Osteocyte (in vitro differentiated cells): ENCODE results near the gene DOK7. TPM values are rescaled to one million over a fixed set of nuclear protein-coding genes. Genes with fewer than 3 reads are reported as not detected.
"Not testable (repeated sequence)": the region's sequence is repeated elsewhere in the genome, so short reads cannot be mapped to it uniquely, and the experiment has no call there.

Experiments
- DNase-seq: peaks from one replicate; pipeline ENCODE4 v3.0.0; 2021; ENCODE audit warnings: mixed read lengths; ENCODE audit not compliant: unreplicated experiment; ENCODE audit errors: extremely low spot score
- H3K27ac Mint-ChIP-seq: one replicate; pipeline ENCODE4 v1.8.0; 2021; ENCODE audit warnings: mild to moderate bottlenecking, mixed read lengths; ENCODE audit not compliant: unreplicated experiment
- H3K27me3 Mint-ChIP-seq: one replicate; pipeline ENCODE4 v1.8.0; 2021; ENCODE audit warnings: mixed read lengths; ENCODE audit not compliant: unreplicated experiment
- H3K36me3 Mint-ChIP-seq: one replicate; pipeline ENCODE4 v1.8.0; 2021; ENCODE audit warnings: mixed read lengths; ENCODE audit not compliant: unreplicated experiment
- H3K4me1 Mint-ChIP-seq: one replicate; pipeline ENCODE4 v1.8.0; 2021; ENCODE audit warnings: mixed read lengths; ENCODE audit not compliant: unreplicated experiment
- H3K4me3 Mint-ChIP-seq: one replicate; pipeline ENCODE4 v1.8.0; 2021; ENCODE audit warnings: mild to moderate bottlenecking, moderate library complexity, mixed read lengths; ENCODE audit not compliant: unreplicated experiment
- H3K9me3 Mint-ChIP-seq: one replicate; pipeline ENCODE4 v1.8.0; 2021; ENCODE audit warnings: mixed read lengths; ENCODE audit not compliant: unreplicated experiment
- total RNA-seq: library from RNA; stranded (reverse); gene quantifications from 2 replicates; pipeline ENCODE4 v1.2.1, GENCODE V29; 2021
- TF ChIP-seq, protein P1 (sequence below): fragments of 200-600 bp; sonication (generic); IDR thresholded peaks from 2 replicates; pipeline ENCODE4 v1.5.0; 2021; ENCODE audit warnings: antibody characterized with exemption, mild to moderate bottlenecking, moderate library complexity

Gene DOK7
- total RNA-seq, 1 donor from 2014 or later, result not detected

DNA sequence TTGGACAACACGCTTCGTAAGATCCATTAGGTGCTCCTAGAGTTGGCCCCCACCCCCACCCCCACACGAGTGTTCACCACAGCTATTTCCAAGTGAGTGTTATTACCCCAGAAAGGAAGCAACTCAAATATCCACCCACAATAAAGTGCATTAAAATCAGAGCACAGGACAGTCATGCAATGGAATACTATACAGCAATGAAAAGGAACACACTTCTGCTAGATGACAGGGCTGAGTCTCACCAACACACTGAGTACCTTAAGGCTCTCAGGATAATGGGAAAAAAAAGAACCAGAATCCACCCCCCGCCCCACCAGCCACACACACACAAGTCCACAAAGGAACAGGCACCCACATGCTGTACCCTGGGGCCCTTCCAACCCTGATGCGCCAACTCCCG, 48.1 kb downstream of the DOK7 start:
- H3K36me3 Mint-ChIP-seq, result peaks cover 50% of the 10 kb centered on the region
- DNase-seq, result no peak
- TF ChIP-seq, protein P1, sequence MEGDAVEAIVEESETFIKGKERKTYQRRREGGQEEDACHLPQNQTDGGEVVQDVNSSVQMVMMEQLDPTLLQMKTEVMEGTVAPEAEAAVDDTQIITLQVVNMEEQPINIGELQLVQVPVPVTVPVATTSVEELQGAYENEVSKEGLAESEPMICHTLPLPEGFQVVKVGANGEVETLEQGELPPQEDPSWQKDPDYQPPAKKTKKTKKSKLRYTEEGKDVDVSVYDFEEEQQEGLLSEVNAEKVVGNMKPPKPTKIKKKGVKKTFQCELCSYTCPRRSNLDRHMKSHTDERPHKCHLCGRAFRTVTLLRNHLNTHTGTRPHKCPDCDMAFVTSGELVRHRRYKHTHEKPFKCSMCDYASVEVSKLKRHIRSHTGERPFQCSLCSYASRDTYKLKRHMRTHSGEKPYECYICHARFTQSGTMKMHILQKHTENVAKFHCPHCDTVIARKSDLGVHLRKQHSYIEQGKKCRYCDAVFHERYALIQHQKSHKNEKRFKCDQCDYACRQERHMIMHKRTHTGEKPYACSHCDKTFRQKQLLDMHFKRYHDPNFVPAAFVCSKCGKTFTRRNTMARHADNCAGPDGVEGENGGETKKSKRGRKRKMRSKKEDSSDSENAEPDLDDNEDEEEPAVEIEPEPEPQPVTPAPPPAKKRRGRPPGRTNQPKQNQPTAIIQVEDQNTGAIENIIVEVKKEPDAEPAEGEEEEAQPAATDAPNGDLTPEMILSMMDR, result no peak
- H3K4me1 Mint-ChIP-seq, result no peaks in the 10 kb centered on the region
- no peaks in the 10 kb centered on the region for H3K27me3 Mint-ChIP-seq
- no peak overlapping the region for H3K27ac Mint-ChIP-seq
- no peak overlapping the region for H3K4me3 Mint-ChIP-seq
- no peaks in the 10 kb centered on the region for H3K9me3 Mint-ChIP-seq

DNA sequence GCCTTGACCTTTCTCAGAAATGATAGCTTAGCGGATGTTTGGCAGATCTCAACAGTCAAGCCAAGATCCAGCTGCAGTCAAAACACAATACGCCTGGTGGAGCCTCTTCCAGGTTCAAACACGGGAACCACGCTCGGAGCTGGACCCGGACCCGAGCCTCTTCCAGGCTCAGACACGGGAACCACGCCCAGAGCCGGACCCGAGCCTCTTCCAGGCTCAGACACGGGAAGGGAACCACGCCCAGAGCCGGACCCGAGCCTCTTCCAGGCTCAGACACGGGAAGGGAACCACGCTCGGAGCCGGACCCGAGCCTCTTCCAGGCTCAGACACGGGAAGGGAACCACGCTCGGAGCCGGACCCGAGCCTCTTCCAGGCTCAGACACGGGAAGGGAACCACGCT, 48.5 kb downstream of the DOK7 start:
- DNase-seq, H3K27ac Mint-ChIP-seq, H3K27me3 Mint-ChIP-seq, H3K4me1 Mint-ChIP-seq, H3K4me3 Mint-ChIP-seq, H3K9me3 Mint-ChIP-seq: not testable (repeated sequence)
- H3K36me3 Mint-ChIP-seq, result peaks cover 51% of the 10 kb centered on the region

DNA sequence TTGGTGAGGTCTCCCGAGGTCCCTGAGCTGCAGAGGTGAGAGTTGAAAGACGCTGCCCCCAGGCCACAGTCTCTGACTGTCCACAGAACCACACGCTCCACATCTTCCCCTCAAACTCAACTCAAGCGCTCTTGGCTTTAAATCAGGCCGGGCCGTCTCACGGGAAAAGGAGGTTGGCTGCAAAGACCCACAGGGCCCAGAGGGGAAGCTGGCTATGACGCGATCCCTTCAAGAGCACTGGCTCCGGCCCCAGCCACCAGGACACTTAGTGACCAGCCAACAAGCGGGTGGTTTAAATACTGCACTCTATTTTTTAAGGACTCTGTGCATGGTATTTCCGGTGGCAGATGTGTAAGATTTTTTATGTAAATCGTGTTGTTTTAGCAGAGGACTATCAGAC, 49.2 kb downstream of the DOK7 start:
- peaks cover 49% of the 10 kb centered on the region for H3K36me3 Mint-ChIP-seq

DNA sequence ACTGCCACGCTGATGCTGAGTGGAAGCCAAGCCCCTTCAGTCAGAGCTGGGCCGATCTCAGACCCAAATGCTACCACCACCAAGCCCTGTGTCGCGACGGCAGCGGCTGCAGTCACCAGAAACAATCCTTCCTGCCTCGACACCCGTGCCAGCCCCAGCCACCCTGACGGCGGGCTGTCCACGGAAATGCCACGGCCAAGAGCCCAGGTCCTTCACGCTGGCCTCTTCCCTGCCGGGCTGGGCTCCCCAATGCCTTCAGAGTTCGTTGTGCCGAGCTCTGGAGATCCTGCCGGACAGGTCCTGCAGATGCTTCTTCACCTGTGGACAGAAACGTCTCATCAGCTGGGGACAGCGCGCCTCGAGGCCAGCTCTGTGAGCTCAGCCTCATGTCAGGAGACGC, 49.6 kb downstream of the DOK7 start:
- no peak for DNase-seq
- TF ChIP-seq, protein P1, result no peak
- Mint-ChIP-seq H3K4me3 (no peak overlapping the region), H3K27me3 (no peaks in the 10 kb centered on the region), H3K9me3 (no peaks in the 10 kb centered on the region), H3K4me1 (no peaks in the 10 kb centered on the region), H3K36me3 (peaks cover 46% of the 10 kb centered on the region), H3K27ac (no peak overlapping the region)

More for the DNA sequence above, 49.2 kb downstream of the DOK7 start:
- DNase-seq, result no peak
- H3K9me3 Mint-ChIP-seq, result no peaks in the 10 kb centered on the region
- no peak overlapping the region for H3K4me3 Mint-ChIP-seq
- no peaks in the 10 kb centered on the region for H3K27me3 Mint-ChIP-seq
- TF ChIP-seq, protein P1, result no peak
- no peak overlapping the region for H3K27ac Mint-ChIP-seq
- no peaks in the 10 kb centered on the region for H3K4me1 Mint-ChIP-seq

DNA sequence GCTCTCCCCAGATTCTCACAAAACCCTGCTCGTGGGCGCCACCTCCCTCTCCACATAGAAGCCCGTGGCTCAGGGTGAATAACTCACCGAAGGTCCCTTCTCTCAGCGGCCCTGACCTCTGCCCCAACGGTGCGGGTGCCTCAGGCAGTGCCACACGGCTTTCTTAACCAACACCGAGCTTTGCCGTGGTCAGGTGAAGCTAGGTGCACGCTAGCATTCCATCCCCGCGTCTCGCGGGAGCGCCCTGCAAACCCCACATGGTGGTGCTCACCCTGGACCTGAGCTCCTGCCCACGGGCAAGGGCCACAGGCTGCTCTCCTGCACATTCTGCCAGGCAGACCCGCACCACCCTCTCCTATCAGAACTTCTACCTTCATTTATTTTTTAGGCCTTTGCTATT, 50.7 kb downstream of the DOK7 start:
- Mint-ChIP-seq H3K9me3 (no peaks in the 10 kb centered on the region), H3K27ac (no peak overlapping the region), H3K4me3 (no peak overlapping the region), H3K36me3 (peaks cover 39% of the 10 kb centered on the region), H3K27me3 (no peaks in the 10 kb centered on the region), H3K4me1 (no peaks in the 10 kb centered on the region)
- TF ChIP-seq, protein P1, result no peak
- no peak for DNase-seq

DNA sequence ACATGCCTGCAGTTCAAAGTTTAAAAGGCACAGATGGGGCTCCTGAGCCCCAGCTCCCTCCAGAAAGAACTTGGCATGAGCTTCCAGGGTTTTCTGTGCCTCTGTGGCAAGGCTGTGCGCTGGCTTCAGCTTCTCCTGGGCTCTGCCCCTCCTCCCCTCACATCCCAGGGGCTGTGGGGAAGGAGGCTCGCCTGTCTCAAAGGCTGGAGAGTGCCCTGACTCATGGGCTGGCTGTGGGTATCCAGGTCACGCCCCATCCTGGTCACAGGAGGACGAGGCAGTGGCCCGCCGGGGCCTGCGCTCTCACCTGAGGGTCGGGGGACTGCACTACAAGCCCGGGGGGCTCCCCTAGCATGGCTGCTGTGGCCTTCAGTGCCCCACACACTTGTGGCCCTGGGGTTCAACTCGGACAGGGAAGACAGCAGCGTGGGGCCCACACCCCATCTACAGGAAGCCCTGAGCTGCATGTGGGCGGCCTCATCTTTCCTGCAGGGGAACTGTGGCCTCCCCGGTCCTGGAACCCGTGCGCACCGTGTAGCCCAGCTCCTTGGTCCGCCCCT, 51.2 kb downstream of the DOK7 start:
- Mint-ChIP-seq H3K4me3 (no peak overlapping the region), H3K36me3 (peaks cover 38% of the 10 kb centered on the region), H3K27me3 (no peaks in the 10 kb centered on the region), H3K4me1 (no peaks in the 10 kb centered on the region), H3K9me3 (no peaks in the 10 kb centered on the region), H3K27ac (no peak overlapping the region)
- TF ChIP-seq, protein P1, result no peak
- DNase-seq, result no peak
